ENCODE results near the gene GRIN2A.

GRCh38 chr16:9836118-9836736, 346.0 kb downstream of the GRIN2A start:
- TF ChIP-seq CTCF (IDR thresholded peaks at IDR 0.05) = no peak
- no peak for TF ChIP-seq POLR2A (IDR thresholded peaks at IDR 0.05)

All from adrenal gland (tissue), 5 donors.